ENCODE measurements around the gene DENND4C. TPM values are rescaled to one million over a fixed set of nuclear protein-coding genes. Genes with fewer than 3 reads are reported as not detected.

DENND4C gene
- total RNA-seq, 2 experiments from 2014 or later: 18.8 to 28.6 TPM

- no peaks in the 10 kb centered on the region for H4K20me1 ChIP-seq (ENCODE audit: insufficient read depth, low read length)
- no TSS peak for BruUV-seq (replicated peaks)
- H3K9me2 ChIP-seq (ENCODE audit: insufficient read depth, low read length): no peaks in the 10 kb centered on the region
- no peaks in the 10 kb centered on the region for H3K9me3 ChIP-seq (ENCODE audit: low read length)
- H3K4me3 ChIP-seq (ENCODE audit: low read depth, low read length, poor library complexity, severe bottlenecking): no peak overlapping the region
- H3K36me3 ChIP-seq (ENCODE audit: insufficient read depth, low read length): 0 out of 2 replicates have a peak, but pooled peaks cover 4% of the 10 kb centered on the region
- DNase-seq (ENCODE audit: low spot score): no peak
- intact Hi-C loops (cut with micrococcal nuclease; ENCODE audit: unreplicated experiment): no loop called here
- no peak overlapping the region for H3K27ac ChIP-seq (ENCODE audit: low read depth, low read length, poor library complexity, severe bottlenecking)
- no peak overlapping the region for H2AFZ ChIP-seq (ENCODE audit: low read length)
- no peak for TF ChIP-seq EZH2phosphoT487 (IDR thresholded peaks at IDR 0.05; ENCODE audit: borderline replicate concordance, low read depth, low read length)
- TF ChIP-seq CTCF (conservative IDR thresholded peaks at IDR 0.05; ENCODE audit: low read length): no peak
- ChIA-PET POLR2A (no interaction called here), CTCF (ENCODE audit: unreplicated experiment) (no interaction called here)
- no peak overlapping the region for H3K4me2 ChIP-seq (ENCODE audit: low read length)
- no peaks in the 10 kb centered on the region for H3K4me1 ChIP-seq (ENCODE audit: insufficient read depth, low read length, poor library complexity, severe bottlenecking)
- H3K79me2 ChIP-seq (ENCODE audit: insufficient read depth, low read depth, low read length): no peaks in the 10 kb centered on the region
Measured at GRCh38 chr9:19320495-19320894, 90.0 kb downstream of the DENND4C start.

GRCh38 chr9:19331877-19332276, 101.4 kb downstream of the DENND4C start:
- BruUV-seq (replicated peaks): no TSS peak
- POLR2A ChIA-PET: interaction anchor here (0.6 to 0.9 kb wide), 3 partner anchors 10 to 298 kb away, joined by 3 to 8 read pairs (median 3); no protein-coding TSS in a partner anchor

More at GRCh38 chr9:19331877-19332276, 101.4 kb downstream of the DENND4C start:
- CTCF ChIA-PET (ENCODE audit: unreplicated experiment): no interaction called here
- no peaks in the 10 kb centered on the region for H3K79me2 ChIP-seq (ENCODE audit: insufficient read depth, low read depth, low read length)
- no peak overlapping the region for H2AFZ ChIP-seq (ENCODE audit: low read length)
- intact Hi-C loops (cut with micrococcal nuclease; ENCODE audit: unreplicated experiment): no loop called here
- no peak for TF ChIP-seq EZH2phosphoT487 (IDR thresholded peaks at IDR 0.05; ENCODE audit: borderline replicate concordance, low read depth, low read length)
- TF ChIP-seq CTCF (conservative IDR thresholded peaks at IDR 0.05; ENCODE audit: low read length): no peak
- no peak overlapping the region for H3K4me3 ChIP-seq (ENCODE audit: low read depth, low read length, poor library complexity, severe bottlenecking)
- H4K20me1 ChIP-seq (ENCODE audit: insufficient read depth, low read length): no peaks in the 10 kb centered on the region
- DNase-seq (ENCODE audit: low spot score): no peak
- H3K4me2 ChIP-seq (ENCODE audit: low read length): no peak overlapping the region
- H3K27ac ChIP-seq (ENCODE audit: low read depth, low read length, poor library complexity, severe bottlenecking): no peak overlapping the region
- no peaks in the 10 kb centered on the region for H3K4me1 ChIP-seq (ENCODE audit: insufficient read depth, low read length, poor library complexity, severe bottlenecking)
- H3K9me3 ChIP-seq (ENCODE audit: low read length): no peaks in the 10 kb centered on the region
- H3K9me2 ChIP-seq (ENCODE audit: insufficient read depth, low read length): no peaks in the 10 kb centered on the region
- H3K36me3 ChIP-seq (ENCODE audit: insufficient read depth, low read length): peaks cover 21% of the 10 kb centered on the region; the same call in 1 of the 2 replicates
